ENCODE results near the gene SBF2.
"Not testable (repeated sequence)": the region's sequence is repeated elsewhere in the genome, so short reads cannot be mapped to it uniquely, and the experiment has no call there.

SBF2 gene

DNA sequence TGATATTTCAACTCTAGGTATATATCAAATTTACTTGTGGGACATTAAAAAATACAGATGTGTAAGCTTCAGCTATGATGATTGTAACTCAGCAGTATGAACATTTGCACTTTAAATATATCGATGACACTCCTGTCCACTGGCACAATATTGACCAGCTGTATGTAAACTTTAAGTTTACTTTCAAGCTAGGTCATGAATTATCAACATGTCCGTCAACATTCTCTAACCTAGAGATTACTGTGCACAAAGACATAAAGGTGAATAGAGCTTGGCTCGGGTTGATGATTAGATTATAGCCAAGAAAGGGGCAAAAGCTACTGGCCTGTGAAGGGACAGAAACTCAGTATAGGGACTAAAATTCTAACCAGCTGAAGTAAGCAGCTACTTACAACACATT is 343.6 kb downstream of the SBF2 start:
- in situ Hi-C loops (cut with HindIII; ENCODE audit: low sequenced_read_pairs): no loop called here

DNA sequence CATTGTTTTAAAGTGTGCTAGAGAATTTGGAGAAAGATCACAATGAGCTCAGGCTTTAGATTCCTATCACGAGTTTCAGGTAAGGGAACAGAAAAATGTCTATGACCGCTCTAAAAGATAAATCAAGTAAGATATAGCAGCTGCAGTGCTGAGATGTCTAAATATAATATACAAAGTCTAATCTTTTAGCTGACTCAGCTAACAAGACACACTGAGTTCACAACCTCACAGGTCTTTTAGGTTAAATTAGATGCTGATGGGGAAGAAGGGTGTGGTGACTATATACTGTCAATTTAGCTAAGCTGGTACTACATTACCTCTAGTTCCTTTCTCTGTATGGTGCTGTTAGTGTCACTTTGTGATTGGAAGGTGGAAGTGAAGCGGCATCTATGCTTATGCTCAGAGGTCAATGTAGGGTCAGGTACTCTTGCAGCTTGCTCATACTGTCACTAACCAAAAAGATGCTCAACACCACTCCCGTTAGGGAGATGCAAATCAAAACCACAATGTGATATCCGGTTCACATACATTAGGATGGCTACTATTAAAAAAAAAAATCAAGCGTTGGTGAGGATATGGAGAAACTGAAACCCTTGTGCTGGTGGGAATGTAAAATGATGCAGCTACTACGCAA is 346.7 kb downstream of the SBF2 start:
- in situ Hi-C loops (cut with HindIII; ENCODE audit: low sequenced_read_pairs): no loop called here
- no peak for DNase-seq (ENCODE audit: low read depth)
- TF ChIP-seq, protein P1, sequence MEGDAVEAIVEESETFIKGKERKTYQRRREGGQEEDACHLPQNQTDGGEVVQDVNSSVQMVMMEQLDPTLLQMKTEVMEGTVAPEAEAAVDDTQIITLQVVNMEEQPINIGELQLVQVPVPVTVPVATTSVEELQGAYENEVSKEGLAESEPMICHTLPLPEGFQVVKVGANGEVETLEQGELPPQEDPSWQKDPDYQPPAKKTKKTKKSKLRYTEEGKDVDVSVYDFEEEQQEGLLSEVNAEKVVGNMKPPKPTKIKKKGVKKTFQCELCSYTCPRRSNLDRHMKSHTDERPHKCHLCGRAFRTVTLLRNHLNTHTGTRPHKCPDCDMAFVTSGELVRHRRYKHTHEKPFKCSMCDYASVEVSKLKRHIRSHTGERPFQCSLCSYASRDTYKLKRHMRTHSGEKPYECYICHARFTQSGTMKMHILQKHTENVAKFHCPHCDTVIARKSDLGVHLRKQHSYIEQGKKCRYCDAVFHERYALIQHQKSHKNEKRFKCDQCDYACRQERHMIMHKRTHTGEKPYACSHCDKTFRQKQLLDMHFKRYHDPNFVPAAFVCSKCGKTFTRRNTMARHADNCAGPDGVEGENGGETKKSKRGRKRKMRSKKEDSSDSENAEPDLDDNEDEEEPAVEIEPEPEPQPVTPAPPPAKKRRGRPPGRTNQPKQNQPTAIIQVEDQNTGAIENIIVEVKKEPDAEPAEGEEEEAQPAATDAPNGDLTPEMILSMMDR (IDR thresholded peaks at IDR 0.05; ENCODE audit: low read depth, low read length, missing control alignments): no peak
- H3K4me3 ChIP-seq (ENCODE audit: low read depth, low read length): no peak overlapping the region

More for the DNA sequence above, 343.6 kb downstream of the SBF2 start:
- TF ChIP-seq, protein P1 (IDR thresholded peaks at IDR 0.05; ENCODE audit: low read depth, low read length, missing control alignments): no peak
- H3K4me3 ChIP-seq (ENCODE audit: low read depth, low read length): no peak overlapping the region
- DNase-seq (ENCODE audit: low read depth): no peak

DNA sequence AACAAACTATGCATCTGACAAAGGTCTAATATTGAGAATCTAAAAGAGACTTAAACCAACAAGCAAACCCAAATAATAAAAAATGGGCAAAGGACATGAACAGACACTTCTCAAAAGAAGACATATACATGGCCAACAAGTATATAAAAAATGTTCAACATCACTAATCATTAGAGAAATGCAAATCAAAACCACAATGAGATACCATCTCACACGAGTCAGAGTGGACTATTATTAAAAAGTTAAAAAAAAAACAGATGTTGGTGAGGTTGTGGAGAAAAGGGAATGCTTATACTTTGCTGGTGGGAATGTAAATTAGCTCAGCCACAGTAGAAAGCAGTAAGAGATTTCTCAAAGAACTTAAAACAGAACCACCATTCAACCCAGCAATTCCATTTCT is 348.3 kb downstream of the SBF2 start:
- H3K4me3 ChIP-seq (ENCODE audit: low read depth, low read length); DNase-seq (ENCODE audit: low read depth); in situ Hi-C loops (cut with HindIII; ENCODE audit: low sequenced_read_pairs): not testable (repeated sequence)

DNA sequence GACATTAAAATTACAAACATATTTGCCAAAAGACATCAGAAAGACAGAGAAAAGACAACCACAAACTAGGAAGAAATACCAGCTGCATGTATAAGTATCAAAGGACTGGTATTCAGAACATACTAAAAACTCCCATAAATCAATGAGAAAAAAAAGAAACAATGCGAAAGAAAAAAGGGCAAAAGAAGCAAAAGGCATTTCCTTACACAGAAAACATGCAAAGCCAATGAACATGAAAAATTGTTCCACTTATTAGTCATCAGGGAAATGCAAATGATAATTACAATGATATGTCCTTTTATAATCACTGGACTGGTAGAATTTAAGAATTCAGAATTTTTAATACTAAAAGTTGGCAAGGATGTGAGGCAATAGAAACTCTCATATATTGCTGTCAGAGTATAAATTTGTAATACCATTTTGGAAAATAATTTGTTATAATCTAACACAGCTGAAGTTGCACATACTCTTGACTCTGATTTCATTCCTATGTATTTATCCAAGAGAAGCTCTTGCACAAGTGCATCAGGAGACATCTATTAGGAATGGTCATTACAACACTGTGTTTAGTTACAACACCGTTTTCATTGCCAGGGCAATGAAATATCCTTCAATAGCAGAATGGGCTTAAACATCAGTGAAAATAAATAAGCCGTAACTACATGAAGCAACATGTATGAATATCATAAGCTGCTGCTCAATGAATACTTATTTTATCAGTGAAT is 350.5 kb downstream of the SBF2 start:
- TF ChIP-seq, protein P1 (IDR thresholded peaks at IDR 0.05; ENCODE audit: low read depth, low read length, missing control alignments): no peak
- no peak overlapping the region for H3K4me3 ChIP-seq (ENCODE audit: low read depth, low read length)
- no peak for DNase-seq (ENCODE audit: low read depth)
- in situ Hi-C loops (cut with HindIII; ENCODE audit: low sequenced_read_pairs): no loop called here

DNA sequence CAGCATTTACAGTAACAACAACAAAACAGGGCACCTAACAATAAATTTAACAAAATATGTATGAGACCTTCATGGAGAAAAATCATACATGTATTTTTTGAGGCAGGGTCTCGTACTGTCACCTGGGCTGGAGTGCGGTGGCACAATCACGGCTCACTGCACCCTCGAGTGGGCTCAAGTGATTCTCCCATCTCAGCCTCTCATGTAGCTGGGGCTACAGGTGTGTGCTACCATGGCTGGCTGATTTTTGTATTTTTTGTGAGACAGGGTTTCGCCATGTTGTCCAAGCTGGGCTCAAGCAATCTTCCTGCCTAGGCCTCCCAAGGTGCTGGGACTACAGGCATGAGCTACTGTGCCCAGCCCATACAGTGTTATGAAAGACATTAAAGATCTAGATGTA is 352.0 kb downstream of the SBF2 start:
- TF ChIP-seq, protein P1 (IDR thresholded peaks at IDR 0.05; ENCODE audit: low read depth, low read length, missing control alignments): no peak

DNA sequence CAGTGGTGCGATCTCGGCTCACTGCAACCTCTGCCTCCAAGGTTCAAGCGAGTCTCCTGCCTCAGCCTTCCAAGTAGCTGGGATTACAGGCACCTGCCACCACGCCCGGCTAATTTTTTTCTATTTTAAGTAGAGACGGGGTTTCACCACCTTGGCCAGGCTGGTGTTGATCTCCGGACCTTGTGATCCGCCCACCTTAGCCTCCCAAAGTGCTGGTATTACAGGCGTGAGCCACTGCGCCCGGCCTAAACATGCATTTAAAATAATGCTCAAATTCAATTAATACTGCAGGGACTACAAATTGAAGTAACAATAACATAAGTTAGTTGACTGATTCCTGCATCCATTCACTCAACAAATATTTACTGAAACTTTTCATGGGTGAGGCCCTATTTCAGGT is 354.9 kb downstream of the SBF2 start:
- DNase-seq (ENCODE audit: low read depth); in situ Hi-C loops (cut with HindIII; ENCODE audit: low sequenced_read_pairs); H3K4me3 ChIP-seq (ENCODE audit: low read depth, low read length): not testable (repeated sequence)

More for the DNA sequence above, 352.0 kb downstream of the SBF2 start:
- in situ Hi-C loops (cut with HindIII; ENCODE audit: low sequenced_read_pairs): no loop called here
- no peak overlapping the region for H3K4me3 ChIP-seq (ENCODE audit: low read depth, low read length)
- DNase-seq (ENCODE audit: low read depth): no peak

DNA sequence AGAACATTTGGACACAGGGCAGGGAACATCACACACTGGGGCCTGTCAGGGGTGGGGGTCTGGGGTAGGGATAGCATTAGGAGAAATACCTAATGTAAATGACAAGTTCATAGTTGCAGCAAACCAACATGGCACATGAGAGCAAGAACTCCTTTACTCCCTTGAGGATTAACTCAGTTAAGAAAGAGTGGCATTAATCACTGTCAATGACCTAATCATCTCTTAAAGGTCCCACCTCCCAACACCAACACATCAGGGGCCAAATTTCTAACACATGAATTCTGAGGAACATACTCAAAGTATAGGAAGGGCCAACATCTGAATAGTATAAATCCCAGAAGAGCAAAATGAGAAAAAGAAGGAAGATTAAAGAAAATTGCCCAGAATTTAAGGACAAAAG is 357.3 kb downstream of the SBF2 start:
- H3K4me3 ChIP-seq (ENCODE audit: low read depth, low read length): no peak overlapping the region
- in situ Hi-C loops (cut with HindIII; ENCODE audit: low sequenced_read_pairs): no loop called here
- DNase-seq (ENCODE audit: low read depth): no peak
- TF ChIP-seq, protein P1 (IDR thresholded peaks at IDR 0.05; ENCODE audit: low read depth, low read length, missing control alignments): no peak

DNA sequence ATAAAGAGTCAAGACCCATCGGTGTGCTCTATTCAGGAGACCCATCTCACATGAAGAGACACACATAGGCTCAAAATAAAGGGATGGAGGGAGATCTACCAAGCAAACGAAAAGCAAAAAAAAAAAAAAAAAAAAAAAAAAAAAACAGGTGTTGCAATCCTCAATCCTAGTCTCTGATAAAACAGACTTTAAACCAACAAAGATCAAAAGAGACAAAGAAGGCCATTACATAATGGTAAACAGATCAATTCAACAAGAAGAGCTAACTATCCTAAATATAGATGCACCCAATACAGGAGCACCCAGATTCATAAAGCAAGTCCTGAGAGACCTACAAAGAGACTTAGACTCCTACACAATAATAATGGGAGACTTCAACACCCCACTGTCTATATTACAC is 361.2 kb downstream of the SBF2 start:
- in situ Hi-C loops (cut with HindIII; ENCODE audit: low sequenced_read_pairs); H3K4me3 ChIP-seq (ENCODE audit: low read depth, low read length); DNase-seq (ENCODE audit: low read depth): not testable (repeated sequence)

DNA sequence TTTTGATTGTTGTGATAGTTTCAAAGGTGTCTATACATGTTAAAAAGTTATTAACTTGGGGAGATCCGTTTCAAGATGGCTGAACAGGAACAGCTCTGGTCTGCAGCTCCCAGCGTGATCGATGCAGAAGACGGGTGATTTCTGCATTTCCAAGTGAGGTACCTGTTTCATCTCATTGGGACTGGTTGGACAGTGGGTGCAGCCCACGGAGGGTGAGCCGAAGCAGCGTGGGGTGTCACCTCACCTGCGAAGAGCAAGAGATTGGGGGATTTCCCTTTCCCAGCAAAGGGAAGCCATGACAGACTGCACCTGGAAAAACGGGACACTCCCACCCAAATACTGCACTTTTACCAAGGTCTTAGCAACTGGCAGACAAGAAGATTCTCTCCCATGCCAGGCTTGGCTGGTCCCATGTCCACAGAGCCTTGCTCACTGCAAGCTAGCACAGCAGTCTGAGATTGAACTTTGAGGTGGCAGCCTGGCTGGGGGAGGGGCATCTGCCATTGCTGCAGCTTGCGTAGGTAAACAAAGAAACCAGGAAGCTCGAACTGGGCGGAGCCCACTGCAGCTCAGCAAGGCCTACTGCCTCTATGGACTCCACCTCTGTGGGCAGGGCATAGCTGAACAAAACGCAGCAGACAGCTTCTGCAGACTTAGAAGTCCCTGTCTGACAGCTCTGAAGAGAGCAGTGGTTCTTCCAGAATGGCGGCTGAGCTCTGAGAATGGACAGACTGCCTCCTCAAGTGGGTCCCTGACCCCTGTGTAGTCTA is 363.3 kb downstream of the SBF2 start:
- in situ Hi-C loops (cut with HindIII; ENCODE audit: low sequenced_read_pairs); DNase-seq (ENCODE audit: low read depth); H3K4me3 ChIP-seq (ENCODE audit: low read depth, low read length): not testable (repeated sequence)
